Activated CD4-positive, CD25-positive, alpha-beta regulatory T cell (primary cell): ENCODE results near the gene CLDN17.

ENCODE experiments used
- DNase-seq, 4 experiments: peaks; one replicate each; lab custom pipeline; 2025; lab: John Stamatoyannopoulos, UW

Gene CLDN17, protein sequence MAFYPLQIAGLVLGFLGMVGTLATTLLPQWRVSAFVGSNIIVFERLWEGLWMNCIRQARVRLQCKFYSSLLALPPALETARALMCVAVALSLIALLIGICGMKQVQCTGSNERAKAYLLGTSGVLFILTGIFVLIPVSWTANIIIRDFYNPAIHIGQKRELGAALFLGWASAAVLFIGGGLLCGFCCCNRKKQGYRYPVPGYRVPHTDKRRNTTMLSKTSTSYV

DNA sequence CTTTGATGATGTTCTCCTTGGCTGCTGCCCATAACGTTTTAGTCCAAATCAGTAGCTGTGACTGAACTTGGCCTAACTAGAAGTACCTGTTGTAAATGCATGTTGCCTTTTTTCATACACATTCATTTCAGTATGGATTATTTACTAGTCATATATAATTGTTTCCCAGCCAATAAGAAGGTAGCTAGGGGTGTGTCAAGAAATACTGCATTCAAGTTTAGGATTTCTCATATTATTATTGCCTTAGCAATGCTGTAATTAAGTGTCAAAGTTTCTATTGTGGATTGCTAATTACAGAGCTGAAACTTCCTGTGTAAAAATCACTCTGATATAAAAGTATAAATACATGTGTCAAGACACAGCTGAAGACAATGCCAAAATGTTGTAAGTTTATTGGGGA, at the start of gene CLDN17:
CLDN17 (minus strand) TSS at position 101 of the 400 bp plus-strand sequence. CDS start 188 bp downstream, outside the sequence.
- no peak for DNase-seq

DNA sequence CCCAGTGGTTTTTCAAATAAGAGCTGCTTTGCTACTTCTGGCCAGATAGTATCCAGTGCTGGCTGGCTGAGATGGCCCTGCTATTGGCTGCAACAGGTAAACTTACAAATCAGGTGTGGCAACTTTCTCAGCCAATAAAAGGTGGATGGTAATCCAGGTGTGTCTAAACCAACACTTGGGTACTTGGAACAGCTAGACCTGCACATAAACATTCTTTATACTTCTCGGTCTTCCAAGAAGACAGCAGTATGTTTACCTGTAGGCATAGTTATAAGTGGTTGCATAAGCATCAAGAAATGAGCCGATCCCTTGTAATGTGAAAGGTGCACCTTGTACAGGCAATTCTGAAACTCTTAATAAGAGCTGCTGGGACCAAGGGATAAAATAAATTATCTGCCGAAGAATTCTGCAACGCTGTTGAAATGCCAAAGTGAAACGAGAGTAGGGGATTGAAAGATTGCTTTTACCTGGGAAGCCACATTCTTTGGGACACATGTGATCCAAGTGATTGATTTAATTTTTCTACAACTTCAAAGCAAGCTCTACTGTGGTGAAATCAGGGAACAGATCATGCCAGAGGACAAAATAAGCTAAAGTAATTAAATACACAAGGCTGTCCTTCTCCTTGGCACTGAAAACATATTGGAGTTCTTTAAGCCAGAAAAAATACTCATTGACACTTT, 49.6 kb upstream of the CLDN17 start, which contains the start of gene CLDN8:
CLDN8 (minus strand) TSS at position 57 of the 683 bp plus-strand sequence. CDS start 172 bp downstream, outside the sequence.
- no peak for DNase-seq

DNA sequence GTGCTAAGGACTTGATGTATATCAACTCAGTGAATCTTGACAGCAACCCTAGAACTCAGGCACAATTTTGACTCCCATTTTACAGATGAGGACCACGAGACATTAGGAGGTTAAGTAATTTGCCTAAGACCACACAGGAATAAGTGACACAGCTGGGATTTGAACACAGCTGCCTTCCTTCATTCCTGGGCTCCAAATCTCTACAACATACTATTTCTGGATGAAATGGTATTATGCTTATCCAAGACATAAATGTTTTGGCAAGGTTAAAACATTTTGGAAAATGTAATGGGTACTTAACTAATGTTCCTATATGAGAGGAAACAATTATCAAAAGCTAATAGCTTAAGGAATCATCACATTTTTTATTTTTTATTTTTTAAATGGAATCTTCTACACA, 44.5 kb upstream of the CLDN17 start:
- DNase-seq = no peak

DNA sequence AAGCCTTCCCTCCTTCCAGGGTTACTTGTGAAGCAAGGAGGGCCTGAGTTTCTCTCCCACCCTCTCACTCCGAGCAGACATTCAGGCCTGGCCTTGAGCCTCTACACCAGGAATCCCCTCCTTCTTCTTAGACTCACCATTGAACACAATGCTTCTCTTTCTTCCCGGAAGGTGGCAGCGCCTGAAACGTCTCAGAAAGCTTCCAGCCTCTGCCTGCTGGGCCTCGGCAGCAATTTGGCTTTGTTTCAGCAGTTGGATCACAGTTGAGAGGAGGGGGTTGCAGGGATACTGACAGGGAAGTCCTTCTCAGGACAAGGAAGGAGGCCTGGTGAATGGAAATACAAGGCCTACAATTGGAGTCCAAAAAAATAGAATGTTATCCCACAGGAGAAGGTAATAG, 43.0 kb upstream of the CLDN17 start:
- DNase-seq = no peak

DNA sequence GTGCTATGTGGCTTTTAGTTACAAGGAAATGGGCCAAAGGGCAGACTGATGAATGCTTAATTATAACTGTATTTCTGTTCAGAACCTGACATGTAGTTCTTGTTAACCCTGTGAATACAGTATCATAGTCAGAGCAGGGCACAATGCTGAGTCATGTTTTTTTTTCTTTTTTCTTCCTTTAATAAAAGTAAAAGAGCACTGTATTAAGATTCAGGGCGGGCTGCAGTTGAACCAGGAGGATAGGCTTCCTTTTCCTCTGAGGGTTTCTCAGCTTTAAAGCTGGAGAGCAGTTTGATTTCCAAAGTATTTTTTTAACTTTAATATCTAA, 40.6 kb upstream of the CLDN17 start:
- DNase-seq = no peak

DNA sequence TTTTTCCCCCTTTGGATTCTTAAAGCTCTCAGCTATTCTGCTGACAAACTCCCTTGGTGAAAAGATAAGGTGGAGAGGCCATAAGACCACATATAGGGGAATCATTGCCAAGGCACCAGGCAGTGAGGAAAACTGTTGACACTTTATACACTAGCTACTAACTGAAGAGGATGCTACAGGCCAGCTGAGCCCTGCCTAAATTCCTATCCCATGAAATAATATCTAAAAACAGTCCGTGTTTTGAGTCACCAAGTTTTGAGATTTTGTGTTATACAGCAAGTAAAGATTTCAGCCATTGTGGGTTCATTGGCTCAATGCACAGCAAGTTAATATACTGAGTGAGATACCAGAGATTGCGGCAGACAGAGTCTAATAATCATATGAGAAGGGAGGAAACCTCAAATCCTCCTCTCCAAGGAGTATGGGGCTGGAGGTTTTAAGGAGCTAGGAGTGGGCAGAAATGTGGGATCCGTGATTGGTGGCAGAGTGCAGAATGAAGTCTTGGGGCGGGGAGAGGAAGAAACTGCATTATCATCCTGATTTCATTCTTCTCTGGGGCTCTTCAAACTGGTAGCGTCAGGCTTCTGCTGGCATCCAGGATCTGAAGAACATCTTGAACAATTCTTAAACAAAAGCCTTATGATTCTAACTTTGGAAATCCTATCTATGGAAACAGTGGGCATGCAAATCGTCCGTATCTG, 40.1 kb upstream of the CLDN17 start:
- DNase-seq = no peak

DNA sequence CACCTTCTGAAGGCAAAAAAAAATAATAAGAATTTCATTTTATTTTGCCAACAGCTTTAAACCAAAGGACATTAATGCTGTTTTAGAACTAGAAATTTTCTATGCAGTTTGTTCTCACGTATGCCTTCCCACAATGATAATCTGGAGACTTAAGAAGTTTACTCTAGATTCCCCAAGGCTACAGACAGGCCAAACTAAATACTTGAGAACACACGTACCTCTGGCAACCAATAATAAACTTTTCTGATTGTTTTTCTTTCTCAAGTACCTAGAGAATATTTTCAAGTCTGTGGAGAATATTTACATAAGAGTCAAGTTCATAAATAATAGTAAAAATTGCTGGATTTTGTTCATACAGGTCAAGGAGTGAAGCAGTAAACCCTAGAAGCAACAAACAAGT, 33.4 kb upstream of the CLDN17 start:
- DNase-seq = no peak

DNA sequence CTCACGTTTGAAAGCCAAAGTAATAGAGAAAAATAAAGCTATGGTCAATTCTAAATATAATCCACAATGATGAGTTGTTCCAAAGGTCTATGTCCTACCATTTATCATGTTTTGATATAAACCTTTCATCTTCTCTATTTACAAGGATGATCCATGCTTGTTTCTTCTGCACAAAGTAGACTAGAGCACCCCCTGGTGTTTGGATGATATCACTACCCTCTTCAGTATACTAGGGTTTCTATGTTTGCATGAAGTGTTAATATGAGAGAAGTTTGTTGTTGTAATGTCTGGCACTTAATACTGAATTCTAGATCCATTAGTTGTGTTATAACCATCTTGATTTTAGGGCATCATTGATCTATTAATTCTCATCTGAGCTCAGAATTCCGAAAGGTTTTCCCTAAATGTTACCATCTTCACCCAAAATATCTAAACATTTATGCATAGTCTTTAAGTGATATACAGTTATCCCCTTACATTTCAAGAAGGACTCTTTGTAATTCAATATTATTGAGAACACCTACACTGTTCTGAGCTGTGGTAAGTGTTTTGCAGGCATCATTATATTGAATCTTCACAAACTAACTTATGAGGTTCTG, 28.2 kb upstream of the CLDN17 start:
- no peak for DNase-seq

DNA sequence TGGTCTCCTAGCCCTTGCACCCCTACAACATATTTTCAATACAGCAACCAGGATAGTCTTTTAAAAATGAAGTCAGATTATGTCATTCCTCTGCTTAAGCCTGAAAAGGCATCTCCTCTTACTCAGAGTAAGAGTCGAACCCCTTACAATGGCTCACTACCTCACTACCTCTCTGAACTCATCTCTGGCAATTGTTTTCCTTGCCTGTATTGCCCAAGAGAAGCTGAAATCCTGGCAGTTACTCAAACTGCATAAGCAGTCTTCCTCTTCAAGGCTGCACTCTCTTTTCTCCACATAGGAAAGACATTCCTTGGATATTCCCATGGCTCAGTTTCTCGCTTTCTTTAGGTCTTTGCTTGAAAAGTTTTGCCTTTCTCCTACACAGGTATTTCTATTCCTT, 26.6 kb upstream of the CLDN17 start:
- no peak for DNase-seq

DNA sequence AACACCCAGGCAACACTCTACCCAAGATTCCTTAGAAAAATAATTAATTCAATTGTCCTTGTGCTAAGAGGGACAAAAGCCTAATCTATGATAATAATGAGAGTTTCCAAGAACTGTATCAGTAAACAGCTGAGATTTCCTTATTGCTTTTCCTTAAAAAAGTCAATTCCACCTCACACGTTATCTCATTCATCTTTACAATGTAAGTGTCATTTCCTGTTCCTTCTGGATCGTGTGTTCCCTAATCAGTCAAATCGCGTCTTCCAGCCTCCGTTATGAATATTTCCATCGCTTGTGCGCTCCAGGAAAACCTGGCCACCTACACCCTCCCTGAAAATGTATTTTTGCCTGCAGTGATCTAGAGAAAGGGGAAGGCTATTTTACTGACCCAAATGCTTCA, 23.9 kb upstream of the CLDN17 start:
- no peak for DNase-seq

DNA sequence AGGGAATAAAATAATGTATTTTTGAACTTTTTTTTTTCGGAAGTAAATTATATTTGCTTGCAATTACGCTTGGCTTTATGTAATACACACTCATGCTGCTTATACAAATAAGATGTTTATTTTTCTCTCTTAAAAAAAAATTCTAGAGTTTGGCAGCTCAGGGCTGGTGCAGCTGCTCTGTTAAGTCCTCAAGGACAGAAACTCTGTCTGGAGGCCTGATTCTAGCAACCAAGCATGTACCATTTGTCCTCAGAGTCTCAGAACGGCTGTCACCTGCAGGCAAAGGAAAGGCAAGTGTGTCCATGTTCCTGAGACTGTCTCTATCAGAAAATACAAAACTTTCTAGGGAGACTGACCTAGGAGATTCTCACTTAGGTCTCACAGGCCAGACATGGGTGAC, 23.2 kb upstream of the CLDN17 start:
- no peak for DNase-seq

DNA sequence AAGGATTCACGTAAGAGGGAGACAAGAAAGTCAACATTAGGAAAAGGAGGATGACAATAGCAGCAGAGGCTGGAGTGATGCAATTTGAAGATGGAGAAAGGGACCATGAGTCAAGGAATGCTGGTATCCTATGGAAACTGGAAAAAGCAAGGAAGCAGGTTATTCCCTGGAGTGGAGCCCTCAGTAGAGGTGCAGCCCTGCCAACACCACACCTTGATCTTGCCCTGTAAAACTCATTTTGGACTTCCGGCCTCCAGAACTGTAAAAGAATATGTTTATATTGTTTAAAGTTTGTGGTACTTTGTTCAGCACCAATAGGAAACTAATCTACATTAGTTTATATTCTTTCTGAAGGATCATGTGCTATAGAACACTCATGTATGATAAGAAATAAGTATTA, 19.6 kb upstream of the CLDN17 start:
- no peak for DNase-seq

DNA sequence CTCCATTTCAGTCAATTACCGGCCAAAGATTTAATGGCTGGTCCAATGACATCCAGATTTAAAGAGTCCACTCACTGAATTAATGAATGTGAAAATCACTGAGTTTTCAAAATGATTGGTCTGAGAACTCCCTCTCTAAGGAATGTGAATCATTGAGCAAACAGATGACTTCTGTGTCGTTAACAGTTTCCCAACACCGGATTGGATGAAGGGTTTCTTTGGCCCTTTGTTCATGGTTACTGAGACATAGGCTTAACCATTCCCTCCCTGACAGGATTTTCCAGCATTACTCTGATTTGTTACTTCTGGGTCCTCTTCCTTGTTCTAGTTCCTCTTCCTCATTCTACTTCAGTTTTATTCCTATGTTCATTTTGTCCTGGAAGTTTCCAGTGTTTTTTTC, 1.5 kb upstream of the CLDN17 start:
- no peak for DNase-seq

DNA sequence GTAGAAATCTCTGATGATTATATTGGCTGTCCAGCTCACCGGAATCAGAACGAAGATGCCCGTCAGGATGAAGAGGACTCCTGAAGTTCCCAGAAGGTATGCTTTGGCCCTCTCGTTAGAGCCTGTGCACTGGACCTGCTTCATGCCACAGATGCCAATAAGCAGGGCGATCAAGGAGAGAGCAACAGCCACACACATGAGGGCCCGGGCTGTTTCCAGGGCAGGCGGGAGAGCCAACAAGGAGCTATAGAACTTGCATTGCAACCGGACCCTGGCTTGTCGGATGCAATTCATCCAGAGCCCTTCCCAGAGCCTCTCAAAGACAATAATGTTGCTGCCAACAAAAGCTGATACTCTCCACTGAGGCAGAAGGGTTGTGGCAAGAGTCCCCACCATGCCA, 434 bp downstream of the CLDN17 start:
- no peak for DNase-seq

DNA sequence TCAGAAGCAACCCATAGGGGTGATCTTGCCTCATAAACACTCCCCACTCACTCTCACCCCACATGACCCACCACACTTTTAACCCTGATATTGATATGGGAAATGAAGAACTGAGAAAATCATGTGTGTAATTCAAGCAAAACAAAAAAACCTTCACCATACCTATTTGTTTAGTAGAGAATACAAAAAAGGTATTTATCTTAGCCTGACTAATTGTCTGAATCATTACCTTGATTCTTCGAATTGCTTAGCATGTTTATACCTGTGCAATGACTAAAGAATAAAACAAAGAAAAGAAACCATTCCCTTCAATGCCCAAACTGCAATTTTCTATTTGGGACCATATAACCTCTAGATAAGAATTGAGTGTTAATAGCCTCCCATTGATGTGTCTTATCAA, 1.8 kb downstream of the CLDN17 start:
- no peak for DNase-seq

DNA sequence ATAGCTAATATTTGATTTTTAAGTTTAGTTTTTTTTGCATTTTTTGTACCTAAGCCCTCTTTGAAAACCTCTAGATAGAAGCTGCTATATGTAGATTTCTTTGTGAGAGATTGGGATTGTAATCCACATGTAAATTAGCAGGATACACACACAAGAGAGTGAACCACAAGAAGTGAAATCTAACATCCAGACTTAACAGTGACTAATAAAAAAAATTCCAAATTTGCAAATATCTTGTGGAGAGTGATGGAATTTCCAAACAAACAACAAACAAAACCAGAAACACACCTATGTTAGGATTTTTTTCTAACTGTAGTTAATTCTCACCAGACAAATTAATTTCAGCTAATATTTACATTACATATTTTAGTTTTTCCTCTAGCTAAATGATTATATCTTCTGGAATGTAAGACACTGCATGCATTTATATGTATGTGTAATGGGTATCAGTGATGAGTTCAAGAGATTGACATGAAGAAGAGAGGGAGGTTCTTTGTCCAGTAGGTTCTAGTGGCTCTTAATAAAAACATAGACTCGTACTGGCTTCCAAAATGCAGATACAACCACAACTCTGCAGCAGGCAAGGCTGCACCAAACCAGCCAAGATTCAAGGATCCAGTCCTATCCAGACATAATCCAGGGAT, 12.8 kb downstream of the CLDN17 start:
- no peak for DNase-seq

DNA sequence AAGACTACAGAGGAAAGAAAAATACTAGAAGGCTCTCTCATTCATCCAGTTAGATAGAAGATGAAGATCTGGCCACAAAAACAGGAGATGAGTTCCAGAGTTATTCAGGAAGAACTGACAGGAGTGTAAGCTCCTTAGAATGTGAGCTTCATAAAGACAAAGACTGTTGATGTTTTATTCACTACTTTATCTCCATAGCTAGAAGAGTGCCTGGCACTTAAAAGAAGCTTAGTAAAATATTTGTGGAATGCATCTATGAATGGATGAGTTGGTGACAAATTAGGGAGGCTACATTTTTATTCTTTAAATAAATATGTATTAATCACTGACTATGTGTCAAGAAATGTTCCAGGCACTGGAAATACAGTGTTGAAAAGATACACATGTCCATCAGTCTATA, 13.8 kb downstream of the CLDN17 start:
- DNase-seq = no peak

DNA sequence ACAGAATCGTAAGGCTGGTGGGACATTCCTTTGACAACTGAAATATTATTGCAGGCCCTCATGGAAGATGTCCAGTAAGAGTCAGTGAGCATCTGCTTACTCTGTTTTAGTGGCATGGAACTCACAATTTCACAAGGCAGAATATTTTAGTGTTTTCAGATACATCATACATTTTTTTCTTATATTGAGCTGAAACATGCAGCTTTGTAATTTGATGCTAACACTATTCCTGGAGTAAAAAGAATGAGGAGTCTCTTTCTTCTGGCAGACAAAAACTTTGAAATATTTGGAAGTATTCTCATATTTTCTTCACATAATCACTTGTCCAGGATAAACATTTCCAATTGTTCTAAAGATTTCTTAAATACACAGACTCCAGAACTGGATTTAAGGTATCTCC, 17.7 kb downstream of the CLDN17 start:
- DNase-seq = no peak

DNA sequence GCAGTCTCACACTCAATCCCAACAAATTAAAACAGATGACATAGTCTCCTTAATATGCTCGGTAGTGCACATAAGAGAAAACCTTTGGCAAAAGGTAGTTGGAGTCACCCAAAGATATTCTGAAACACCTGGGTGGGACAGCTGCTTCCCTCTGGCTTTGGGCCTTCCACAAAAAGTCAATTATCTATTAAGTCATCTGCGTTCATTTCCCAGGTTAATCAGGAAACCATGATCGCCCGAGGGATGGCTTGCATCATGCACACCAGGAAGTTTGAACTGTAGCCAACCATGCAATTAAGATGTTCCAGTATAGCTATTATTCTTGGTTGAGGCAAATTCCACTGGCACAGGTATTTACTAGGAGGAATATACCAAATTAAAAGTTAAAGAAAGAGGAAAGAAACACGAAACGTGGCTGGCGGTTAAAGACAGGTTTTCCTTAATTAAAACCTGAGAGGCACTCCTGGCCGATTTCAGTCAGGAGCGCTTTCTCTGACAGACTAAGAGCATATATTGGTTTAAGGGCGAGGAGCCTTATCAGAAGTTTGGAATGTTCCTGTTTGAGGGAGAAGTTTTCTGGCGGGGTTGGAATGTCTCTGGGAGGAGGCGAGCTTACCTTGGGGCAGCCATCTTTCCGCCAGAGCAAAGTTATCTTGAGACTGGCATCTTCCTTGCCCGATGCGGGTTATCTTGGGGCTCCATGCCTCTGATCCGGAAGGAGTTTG, 19.9 kb downstream of the CLDN17 start:
- DNase-seq = no peak

DNA sequence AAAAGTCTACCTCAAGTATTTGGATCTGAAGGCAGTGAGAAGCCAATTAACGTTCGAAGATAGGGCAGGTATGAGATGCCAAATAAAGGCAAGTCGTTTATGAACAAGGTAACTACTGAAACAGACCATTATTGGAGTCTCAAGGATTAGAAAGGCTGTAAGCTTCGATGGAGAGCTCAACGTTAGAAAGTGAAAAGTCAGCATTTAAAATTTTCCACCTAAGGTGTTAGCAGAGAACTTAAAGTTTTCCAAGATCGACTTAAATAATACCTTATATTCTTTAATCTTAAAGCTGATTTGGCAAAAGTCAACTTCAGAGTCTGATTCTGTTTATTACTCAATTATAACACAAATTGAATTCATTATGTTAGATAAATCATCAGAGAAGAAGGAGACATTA, 28.1 kb downstream of the CLDN17 start:
- DNase-seq = no peak

DNA sequence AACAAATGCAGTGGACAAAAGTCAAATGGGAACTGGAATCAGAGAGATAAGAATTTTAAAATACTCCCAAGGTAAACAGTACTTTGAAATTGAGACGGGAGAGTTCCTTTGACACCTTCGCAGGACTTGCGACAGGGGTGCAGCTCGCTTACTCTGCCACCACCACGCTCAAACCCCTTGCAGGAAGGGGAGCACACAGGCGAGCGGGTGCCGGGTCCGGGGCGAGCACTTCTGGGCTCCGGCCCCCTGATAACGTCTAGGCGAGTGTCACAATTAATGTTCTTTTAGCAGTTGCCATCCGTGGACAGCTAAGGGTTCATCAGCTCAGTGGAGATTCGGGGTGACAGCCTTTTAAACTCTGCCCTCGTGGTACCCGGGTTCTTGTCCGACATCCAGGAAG, 37.4 kb downstream of the CLDN17 start:
- DNase-seq = no peak

DNA sequence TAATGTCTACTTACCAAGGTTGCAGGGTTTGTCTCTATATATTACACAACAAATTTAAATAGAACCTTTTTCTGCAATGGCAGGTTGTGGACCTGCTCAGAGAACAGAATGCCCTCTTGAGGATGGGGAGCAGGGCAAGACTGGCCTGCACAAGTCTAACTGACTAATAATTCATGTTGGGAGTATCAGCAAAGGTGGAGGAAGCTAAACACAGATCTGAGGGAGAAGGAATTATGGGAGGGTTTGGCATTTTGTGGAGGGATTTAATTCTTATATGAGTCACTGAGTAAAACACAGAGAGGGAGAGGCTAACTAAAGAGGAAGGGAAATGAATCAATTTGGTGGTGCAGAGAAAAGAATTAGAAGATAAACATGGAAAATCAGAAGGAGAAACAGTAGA, 40.0 kb downstream of the CLDN17 start:
- no peak for DNase-seq
